ENCODE measurements around the gene EDEM3. TPM values are rescaled to one million over a fixed set of nuclear protein-coding genes. Genes with fewer than 3 reads are reported as not detected.

EDEM3 gene
- total RNA-seq, 1 donor from 2014 or later = 37.5 TPM

GRCh38 chr1:184759651-184760050 lies 5.0 kb upstream of the EDEM3 start:
- H3K4me1 Mint-ChIP-seq (ENCODE audit: low read depth) = peaks cover 21% of the 10 kb centered on the region
- H3K9me3 Mint-ChIP-seq (ENCODE audit: low read depth) = peaks cover 7% of the 10 kb centered on the region
- peaks cover 2% of the 10 kb centered on the region for H3K36me3 Mint-ChIP-seq (ENCODE audit: insufficient read depth)
- peaks cover 4% of the 10 kb centered on the region for H3K27me3 Mint-ChIP-seq
- no peak overlapping the region for H3K27ac Mint-ChIP-seq
- no peak for TF ChIP-seq CTCF (IDR thresholded peaks at IDR 0.05; ENCODE audit: unreplicated experiment)
- DNase-seq (ENCODE audit: low spot score, unreplicated experiment) = no peak
- H3K4me3 Mint-ChIP-seq (ENCODE audit: low read depth) = no peak overlapping the region

DNA sequence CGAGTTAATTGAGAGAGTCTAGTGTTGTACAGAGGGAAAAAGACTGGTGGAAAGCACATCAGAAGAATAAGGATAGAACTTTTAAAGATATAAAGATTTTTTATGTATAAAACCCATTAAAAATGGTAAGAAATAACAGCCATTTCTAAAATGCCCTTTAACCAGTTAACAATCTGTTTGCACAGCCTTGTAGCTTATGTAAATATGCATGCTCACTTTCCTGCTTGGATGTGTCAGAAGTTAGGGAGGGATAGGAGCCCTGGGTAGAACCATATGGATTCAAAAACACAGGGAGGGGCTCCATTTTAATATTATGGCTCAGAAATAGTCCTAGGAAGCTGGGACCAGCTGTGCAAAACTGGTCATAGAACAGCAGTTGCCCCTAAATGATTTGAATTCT lies 4.5 kb upstream of the EDEM3 start:
- no peak for TF ChIP-seq CTCF (IDR thresholded peaks at IDR 0.05; ENCODE audit: unreplicated experiment)
- Mint-ChIP-seq H3K36me3 (ENCODE audit: insufficient read depth) (peaks cover 2% of the 10 kb centered on the region), H3K4me3 (ENCODE audit: low read depth) (no peak overlapping the region), H3K9me3 (ENCODE audit: low read depth) (peaks cover 7% of the 10 kb centered on the region), H3K27me3 (peaks cover 4% of the 10 kb centered on the region), H3K4me1 (ENCODE audit: low read depth) (peaks cover 21% of the 10 kb centered on the region), H3K27ac (no peak overlapping the region)
- DNase-seq (ENCODE audit: low spot score, unreplicated experiment) = no peak

GRCh38 chr1:184757891-184758290 lies 3.2 kb upstream of the EDEM3 start:
- Mint-ChIP-seq H3K27ac (no peak overlapping the region), H3K9me3 (ENCODE audit: low read depth) (no peaks in the 10 kb centered on the region), H3K36me3 (ENCODE audit: insufficient read depth) (no peaks in the 10 kb centered on the region), H3K4me3 (ENCODE audit: low read depth) (no peak overlapping the region), H3K4me1 (ENCODE audit: low read depth) (peaks cover 30% of the 10 kb centered on the region), H3K27me3 (peaks cover 4% of the 10 kb centered on the region)
- no peak for DNase-seq (ENCODE audit: low spot score, unreplicated experiment)
- TF ChIP-seq CTCF (IDR thresholded peaks at IDR 0.05; ENCODE audit: unreplicated experiment) = no peak

DNA sequence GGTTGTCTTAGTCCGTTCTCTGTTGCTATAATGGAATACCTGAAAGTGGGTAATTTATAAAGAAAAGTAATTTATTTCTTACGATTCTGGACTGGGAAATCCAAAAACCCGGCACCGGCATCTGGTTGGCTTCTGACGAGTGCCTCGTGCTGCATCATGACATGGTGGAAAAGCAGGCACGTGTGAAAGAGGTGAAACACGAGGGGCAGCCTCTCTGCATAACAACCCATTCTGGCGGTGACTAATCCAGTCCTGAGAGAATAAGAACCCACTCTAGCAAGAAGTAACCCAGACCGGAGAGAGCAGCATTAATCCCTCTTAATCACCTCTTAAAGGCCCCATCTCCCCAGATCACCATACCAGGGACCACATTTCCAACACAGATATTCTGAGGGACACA lies 2.7 kb upstream of the EDEM3 start:
- TF ChIP-seq CTCF (IDR thresholded peaks at IDR 0.05; ENCODE audit: unreplicated experiment) = no peak
- no peaks in the 10 kb centered on the region for H3K36me3 Mint-ChIP-seq (ENCODE audit: insufficient read depth)
- peaks cover 4% of the 10 kb centered on the region for H3K27me3 Mint-ChIP-seq
- no peaks in the 10 kb centered on the region for H3K9me3 Mint-ChIP-seq (ENCODE audit: low read depth)
- H3K4me1 Mint-ChIP-seq (ENCODE audit: low read depth) = peaks cover 31% of the 10 kb centered on the region
- no peak for DNase-seq (ENCODE audit: low spot score, unreplicated experiment)
- no peak overlapping the region for H3K4me3 Mint-ChIP-seq (ENCODE audit: low read depth)
- no peak overlapping the region for H3K27ac Mint-ChIP-seq

DNA sequence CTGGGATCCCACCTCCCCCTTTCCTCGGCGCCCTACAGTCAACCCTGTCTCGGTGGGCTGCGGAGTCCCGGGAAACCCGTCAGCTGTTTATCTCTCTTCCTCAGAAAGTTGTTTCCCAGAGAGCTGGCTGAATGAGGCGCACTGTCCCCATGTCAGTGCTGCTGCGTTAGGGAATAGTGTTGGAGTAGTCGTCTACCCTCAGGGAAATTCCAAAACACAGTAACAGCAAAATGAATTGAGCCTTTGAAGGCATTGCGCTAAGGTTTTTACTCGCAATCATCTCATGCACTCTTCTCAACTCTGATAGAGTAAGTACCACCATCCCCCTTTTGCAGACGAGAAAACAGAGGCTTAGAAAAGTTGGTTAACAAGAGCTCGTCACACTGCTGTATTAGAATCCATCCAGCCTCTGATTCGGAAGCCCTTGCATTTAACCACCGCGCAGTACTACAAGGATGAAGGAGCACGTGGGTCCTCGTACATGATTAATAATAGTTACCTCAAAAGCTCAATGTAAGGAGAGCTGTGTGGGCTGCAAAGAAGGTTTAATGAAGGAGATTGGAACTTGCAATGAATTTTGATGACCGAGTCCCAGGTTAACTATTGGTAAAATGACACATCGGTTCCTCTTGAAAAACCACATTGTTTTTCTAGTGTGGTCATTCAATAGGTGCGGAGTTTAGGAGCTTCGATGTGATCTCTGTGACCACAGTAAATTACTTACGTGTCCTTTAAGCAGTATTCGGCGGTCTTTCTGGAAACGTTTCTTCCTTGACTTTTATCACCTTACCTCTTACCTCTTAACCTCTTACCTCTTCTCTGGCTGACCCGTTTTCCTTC lies 788 bp upstream of the EDEM3 start:
- H3K4me1 Mint-ChIP-seq (ENCODE audit: low read depth) = peaks cover 31% of the 10 kb centered on the region
- H3K27me3 Mint-ChIP-seq = peaks cover 4% of the 10 kb centered on the region
- H3K9me3 Mint-ChIP-seq (ENCODE audit: low read depth) = no peaks in the 10 kb centered on the region
- no peaks in the 10 kb centered on the region for H3K36me3 Mint-ChIP-seq (ENCODE audit: insufficient read depth)
- DNase-seq (ENCODE audit: low spot score, unreplicated experiment) = no peak
- peak overlapping the region; percentile 69 for H3K27ac Mint-ChIP-seq
- TF ChIP-seq CTCF (IDR thresholded peaks at IDR 0.05; ENCODE audit: unreplicated experiment) = no peak
- peak overlapping the region; percentile 82 for H3K4me3 Mint-ChIP-seq (ENCODE audit: low read depth)
